Colonic mucosa (tissue), 4 donors: ENCODE data around the gene MFF. TPM values are rescaled to one million over a fixed set of nuclear protein-coding genes. Genes with fewer than 3 reads are reported as not detected.

Experiments
- DNase-seq: peaks from one replicate; pipeline ENCODE4 v3.0.0-alpha.2; 2020
- H3K27ac ChIP-seq: fragments of 200-600 bp; one replicate; pipeline ENCODE4 v1.8.0; 2021
- H3K27me3 ChIP-seq: fragments of 200-600 bp; one replicate; pipeline ENCODE4 v1.8.0; 2021
- H3K36me3 ChIP-seq: fragments of 200-600 bp; one replicate; pipeline ENCODE4 v1.8.0; 2021
- H3K4me1 ChIP-seq: fragments of 200-600 bp; one replicate; pipeline ENCODE4 v1.8.0; 2021; ENCODE audit warnings: mild to moderate bottlenecking
- H3K4me3 ChIP-seq: fragments of 200-600 bp; one replicate; pipeline ENCODE4 v1.8.0; 2021
- H3K9ac ChIP-seq, 2 donors: one replicate each; pipeline ENCODE4 v1.7.0; 2013; ENCODE audit warnings: control low read depth in 2 of 2, low read depth in 2 of 2, low read length in 2 of 2
- H3K9me3 ChIP-seq: fragments of 200-600 bp; one replicate; pipeline ENCODE4 v1.8.0; 2021
- CTCF ChIP-seq: fragments of 200-600 bp; IDR thresholded peaks from one replicate; pipeline ENCODE4 v1.8.0; 2022; ENCODE audit warnings: antibody characterized with exemption, mild to moderate bottlenecking
- intact Hi-C: fragments of 100-400 bp; cut with DNase I; formaldehyde crosslinking; loops from one replicate; pipeline ENCODE4 v1.14.1; 2022
- total RNA-seq, 2 donors: library from RNA; stranded (reverse); fragmentation: NEBNext Ultra II Directional in 1 of 2; extraction: Animal tissue kit (Norgen Biotek cat#: 25700) in 1 of 2; gene quantifications; one replicate each; pipeline ENCODE4 v1.2.1, GENCODE V29; 2021
- donor health status: healthy.
- donor health status: DM: no; HTN: no; CAD: no.
- donor health status: DM: no; HTN: no; CAD: no.

The MFF gene
- total RNA-seq, 2 donors from 2014 or later, result 72.2 to 79.1 TPM

GRCh38 chr2:227326783-227327182, 1.7 kb downstream of the MFF start:
- no peak overlapping the region for H3K27ac ChIP-seq
- no peaks in the 10 kb centered on the region for H3K27me3 ChIP-seq
- H3K9ac ChIP-seq, result no peak overlapping the region
- no peaks in the 10 kb centered on the region for H3K9me3 ChIP-seq
- H3K36me3 ChIP-seq, result no peaks in the 10 kb centered on the region
- no peak overlapping the region for H3K4me3 ChIP-seq
- peaks cover 6% of the 10 kb centered on the region for H3K4me1 ChIP-seq
- no peak for TF ChIP-seq CTCF
- intact Hi-C loops, result no loop called here
- no peak for DNase-seq

- Histone ChIP-seq H3K4me1 (no peaks in the 10 kb centered on the region), H3K4me3 (no peak overlapping the region), H3K27me3 (no peaks in the 10 kb centered on the region), H3K36me3 (no peaks in the 10 kb centered on the region), H3K27ac (no peak overlapping the region), H3K9me3 (no peaks in the 10 kb centered on the region), H3K9ac (no peak overlapping the region)
- intact Hi-C loops, result no loop called here
- no peak for TF ChIP-seq CTCF
- DNase-seq, result no peak
Measured at GRCh38 chr2:227335713-227336112, 10.7 kb downstream of the MFF start.

GRCh38 chr2:227337442-227337841, 12.4 kb downstream of the MFF start:
- DNase-seq, result no peak
- H3K36me3 ChIP-seq, result no peaks in the 10 kb centered on the region
- no peak for TF ChIP-seq CTCF

GRCh38 chr2:227339098-227339599, 14.1 kb downstream of the MFF start:
- H3K27me3 ChIP-seq, result no peaks in the 10 kb centered on the region
- no peaks in the 10 kb centered on the region for H3K4me1 ChIP-seq
- no peak overlapping the region for H3K27ac ChIP-seq
- no peaks in the 10 kb centered on the region for H3K9me3 ChIP-seq
- no peak for DNase-seq
- no peaks in the 10 kb centered on the region for H3K36me3 ChIP-seq
- H3K9ac ChIP-seq, result no peak overlapping the region
- no peak overlapping the region for H3K4me3 ChIP-seq
- intact Hi-C loops, result no loop called here
- no peak for TF ChIP-seq CTCF

More at GRCh38 chr2:227337442-227337841, 12.4 kb downstream of the MFF start:
- Histone ChIP-seq H3K27me3 (no peaks in the 10 kb centered on the region), H3K27ac (no peak overlapping the region), H3K9me3 (no peaks in the 10 kb centered on the region), H3K9ac (no peak overlapping the region), H3K4me3 (no peak overlapping the region), H3K4me1 (no peaks in the 10 kb centered on the region)
- intact Hi-C loops, result no loop called here

- intact Hi-C loops, result no loop called here
- no peak for DNase-seq
Measured at GRCh38 chr2:227340106-227340505, 15.1 kb downstream of the MFF start.

More at GRCh38 chr2:227340106-227340505, 15.1 kb downstream of the MFF start:
- no peak for TF ChIP-seq CTCF
- Histone ChIP-seq H3K27me3 (no peaks in the 10 kb centered on the region), H3K36me3 (no peaks in the 10 kb centered on the region), H3K9ac (no peak overlapping the region), H3K4me3 (no peak overlapping the region), H3K4me1 (no peaks in the 10 kb centered on the region), H3K9me3 (no peaks in the 10 kb centered on the region), H3K27ac (no peak overlapping the region)
